Neural crest cell (in vitro differentiated cells): ENCODE measurements around the gene SLC6A20. TPM values are rescaled to one million over a fixed set of nuclear protein-coding genes. Genes with fewer than 3 reads are reported as not detected.
A peak's percentile ranks its signal among the peaks of the same experiment; 100 is the strongest.

Source experiments
- DNase-seq: peaks from one replicate; pipeline ENCODE4 v3.0.0; 2021; ENCODE audit warnings: low read depth, mixed read lengths, low spot score
- H3K27ac Mint-ChIP-seq: one replicate; pipeline ENCODE4 v1.8.0; 2021; ENCODE audit warnings: mild to moderate bottlenecking, mixed read lengths; ENCODE audit not compliant: unreplicated experiment
- H3K27me3 Mint-ChIP-seq: 2 replicates; pipeline ENCODE4 v1.8.0; 2021; ENCODE audit warnings: low read depth, mild to moderate bottlenecking, mixed read lengths
- H3K36me3 Mint-ChIP-seq: 2 replicates; pipeline ENCODE4 v1.8.0; 2021; ENCODE audit warnings: low read depth, mild to moderate bottlenecking, mixed read lengths
- H3K4me1 Mint-ChIP-seq: 2 replicates; pipeline ENCODE4 v1.8.0; 2021; ENCODE audit warnings: mixed read lengths
- H3K4me3 Mint-ChIP-seq: one replicate; pipeline ENCODE4 v1.8.0; 2021; ENCODE audit warnings: mild to moderate bottlenecking, mixed read lengths
- H3K9me3 Mint-ChIP-seq: 2 replicates; pipeline ENCODE4 v1.8.0; 2021; ENCODE audit warnings: mixed read lengths
- total RNA-seq: library from RNA; stranded (reverse); gene quantifications from 2 replicates; pipeline ENCODE4 v1.2.1, GENCODE V29; 2021
- TF ChIP-seq, protein P1 (sequence below): fragments of 200-600 bp; sonication (generic); conservative IDR thresholded peaks from 2 replicates; pipeline ENCODE4 v1.5.0; 2021; ENCODE audit warnings: antibody characterized with exemption, mild to moderate bottlenecking

Gene SLC6A20
- total RNA-seq, 1 donor from 2014 or later = not detected

DNA sequence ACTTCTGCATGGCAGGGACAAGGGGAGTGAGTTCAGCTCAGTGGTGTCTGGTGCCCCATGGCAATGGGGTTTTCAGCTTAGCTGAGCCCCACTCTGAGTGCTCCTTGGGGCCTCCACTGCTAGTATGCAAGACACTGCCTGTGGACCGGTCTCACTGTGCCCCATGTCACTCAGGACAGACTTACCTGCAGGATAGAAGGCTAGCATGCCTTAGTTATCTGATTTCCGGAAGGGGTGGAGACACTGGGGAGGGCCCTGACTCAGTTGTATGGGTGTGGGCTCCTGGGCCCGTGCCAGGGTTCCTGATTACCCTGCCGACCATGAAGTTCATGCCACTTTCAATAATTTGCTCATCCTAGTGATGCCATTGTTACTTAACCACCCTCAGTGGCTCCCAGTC is 4.3 kb upstream of the SLC6A20 start:
- Mint-ChIP-seq H3K27me3 (peaks cover 40% of the 10 kb centered on the region), H3K36me3 (no peaks in the 10 kb centered on the region), H3K27ac (no peak overlapping the region), H3K4me3 (no peak overlapping the region), H3K9me3 (peaks cover 4% of the 10 kb centered on the region), H3K4me1 (peaks cover under 1% of the 10 kb centered on the region)
- DNase-seq = no peak
- TF ChIP-seq, protein P1, sequence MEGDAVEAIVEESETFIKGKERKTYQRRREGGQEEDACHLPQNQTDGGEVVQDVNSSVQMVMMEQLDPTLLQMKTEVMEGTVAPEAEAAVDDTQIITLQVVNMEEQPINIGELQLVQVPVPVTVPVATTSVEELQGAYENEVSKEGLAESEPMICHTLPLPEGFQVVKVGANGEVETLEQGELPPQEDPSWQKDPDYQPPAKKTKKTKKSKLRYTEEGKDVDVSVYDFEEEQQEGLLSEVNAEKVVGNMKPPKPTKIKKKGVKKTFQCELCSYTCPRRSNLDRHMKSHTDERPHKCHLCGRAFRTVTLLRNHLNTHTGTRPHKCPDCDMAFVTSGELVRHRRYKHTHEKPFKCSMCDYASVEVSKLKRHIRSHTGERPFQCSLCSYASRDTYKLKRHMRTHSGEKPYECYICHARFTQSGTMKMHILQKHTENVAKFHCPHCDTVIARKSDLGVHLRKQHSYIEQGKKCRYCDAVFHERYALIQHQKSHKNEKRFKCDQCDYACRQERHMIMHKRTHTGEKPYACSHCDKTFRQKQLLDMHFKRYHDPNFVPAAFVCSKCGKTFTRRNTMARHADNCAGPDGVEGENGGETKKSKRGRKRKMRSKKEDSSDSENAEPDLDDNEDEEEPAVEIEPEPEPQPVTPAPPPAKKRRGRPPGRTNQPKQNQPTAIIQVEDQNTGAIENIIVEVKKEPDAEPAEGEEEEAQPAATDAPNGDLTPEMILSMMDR = no peak

DNA sequence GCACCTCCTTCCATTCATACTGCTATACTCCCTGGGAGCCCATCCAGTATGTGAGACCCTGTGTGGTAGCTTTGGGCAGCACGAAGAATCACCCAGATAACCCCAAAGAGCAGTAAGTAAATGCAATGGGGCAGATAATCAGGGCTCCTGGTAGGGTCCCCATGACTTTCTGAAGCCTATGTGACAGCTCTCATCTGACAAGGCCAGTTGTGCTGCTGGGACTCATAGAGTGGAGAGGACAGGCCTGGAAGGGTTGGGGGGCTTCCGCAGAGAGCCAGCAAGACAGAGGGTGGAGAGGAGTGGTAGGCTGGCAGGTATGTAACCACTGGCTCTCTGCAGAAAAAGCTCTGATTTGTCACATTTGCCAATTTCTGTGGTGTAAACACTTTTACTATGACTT is 3.2 kb upstream of the SLC6A20 start:
- Mint-ChIP-seq H3K27ac (no peak overlapping the region), H3K27me3 (peaks cover 50% of the 10 kb centered on the region), H3K4me1 (peaks cover 4% of the 10 kb centered on the region), H3K9me3 (no peaks in the 10 kb centered on the region), H3K4me3 (no peak overlapping the region), H3K36me3 (no peaks in the 10 kb centered on the region)
- TF ChIP-seq, protein P1 = no peak
- no peak for DNase-seq

DNA sequence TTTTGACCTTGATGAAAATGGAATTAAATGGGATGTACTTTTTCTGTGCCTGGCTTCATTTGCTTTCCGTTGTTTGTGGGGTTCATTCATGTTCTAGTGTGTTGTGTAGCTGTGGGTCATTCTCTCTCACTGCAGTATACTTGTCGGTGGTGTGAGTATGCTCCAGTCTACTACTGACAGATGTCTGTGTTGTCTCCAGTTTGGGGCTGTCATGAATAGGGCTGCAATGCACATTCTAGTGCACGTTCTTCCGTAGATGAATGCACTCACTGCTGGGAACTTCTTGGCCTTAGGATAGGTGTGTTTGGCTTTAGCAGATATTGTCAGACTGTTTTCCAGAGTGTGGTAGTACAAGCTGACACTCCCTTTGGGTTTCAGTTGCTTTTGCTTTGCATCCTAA is 1.7 kb upstream of the SLC6A20 start:
- Mint-ChIP-seq H3K4me3 (no peak overlapping the region), H3K36me3 (no peaks in the 10 kb centered on the region), H3K27me3 (peaks cover 66% of the 10 kb centered on the region), H3K27ac (no peak overlapping the region), H3K9me3 (no peaks in the 10 kb centered on the region), H3K4me1 (peaks cover 4% of the 10 kb centered on the region)
- no peak for DNase-seq
- TF ChIP-seq, protein P1 = no peak

DNA sequence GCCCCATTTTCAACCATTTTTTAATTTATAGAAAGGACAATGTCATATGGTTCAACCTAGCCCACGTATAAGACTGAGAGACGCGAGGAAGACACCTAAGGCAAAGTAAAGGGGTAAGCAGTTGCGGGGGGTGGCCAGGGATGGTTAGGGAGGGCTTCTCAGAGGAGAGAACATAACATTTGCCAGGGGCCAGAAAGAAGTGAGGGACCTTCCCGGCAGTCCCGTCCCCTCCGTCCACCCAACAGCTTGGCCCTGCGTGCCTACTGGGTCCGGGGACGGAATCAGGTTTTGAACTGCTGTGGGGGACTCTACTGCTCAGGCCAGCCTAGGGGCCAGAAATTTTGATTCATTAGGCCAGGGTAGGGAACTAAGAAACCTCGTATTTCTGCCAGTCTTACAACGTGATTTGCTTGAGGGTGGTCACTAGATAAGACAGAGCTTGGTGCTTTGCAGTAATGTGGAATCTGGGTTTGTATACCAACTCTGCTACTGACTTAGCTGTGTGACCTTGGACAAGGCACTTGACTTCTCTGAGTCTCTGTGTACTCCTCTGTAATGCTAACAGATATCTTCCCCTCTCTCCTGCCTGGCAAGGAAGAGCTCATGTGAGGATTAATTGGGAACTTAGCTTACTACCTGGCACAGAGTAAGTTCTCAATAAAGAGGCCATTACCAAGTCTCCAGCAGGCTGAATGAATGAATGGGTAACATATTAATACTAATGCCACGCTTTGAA is 734 bp upstream of the SLC6A20 start:
- TF ChIP-seq, protein P1 = no peak
- peaks cover 4% of the 10 kb centered on the region for H3K4me1 Mint-ChIP-seq
- H3K9me3 Mint-ChIP-seq = no peaks in the 10 kb centered on the region
- H3K27ac Mint-ChIP-seq = no peak overlapping the region
- H3K4me3 Mint-ChIP-seq = peak overlapping the region; percentile 25
- H3K36me3 Mint-ChIP-seq = no peaks in the 10 kb centered on the region
- H3K27me3 Mint-ChIP-seq = peaks cover 71% of the 10 kb centered on the region
- no peak for DNase-seq

DNA sequence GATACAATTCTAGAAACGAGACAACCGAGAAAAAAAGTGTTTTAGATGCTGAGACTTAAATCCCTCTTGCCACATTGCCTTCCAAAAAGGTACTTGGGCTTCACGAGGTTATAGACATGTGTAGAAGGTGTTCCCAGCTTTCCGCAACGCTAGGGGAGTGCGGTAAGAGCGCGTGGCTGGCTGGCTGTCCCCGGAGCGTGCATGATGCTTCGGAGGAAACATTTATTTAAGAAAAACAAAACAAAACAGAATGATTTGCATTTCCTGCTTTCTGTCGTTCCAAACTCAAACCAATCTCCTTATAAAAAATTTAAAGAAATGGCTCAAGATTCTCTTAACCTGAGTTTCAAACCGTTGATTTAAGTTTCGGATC is 841 bp downstream of the SLC6A20 start:
- peak overlapping the region; percentile 52 for H3K4me3 Mint-ChIP-seq
- no peaks in the 10 kb centered on the region for H3K9me3 Mint-ChIP-seq
- peaks cover 4% of the 10 kb centered on the region for H3K36me3 Mint-ChIP-seq
- no peak overlapping the region for H3K27ac Mint-ChIP-seq
- DNase-seq = no peak
- TF ChIP-seq, protein P1 = no peak
- peaks cover 4% of the 10 kb centered on the region for H3K4me1 Mint-ChIP-seq
- peaks cover 86% of the 10 kb centered on the region for H3K27me3 Mint-ChIP-seq
